Erythroblast (primary cell): ENCODE results near the gene LOXL3.

Experiments used
- DNase-seq, 2 experiments: peaks; one replicate each; lab custom pipeline; 2025; lab: John Stamatoyannopoulos, UW
- GATA1 ChIP-seq: IDR thresholded peaks from 2 replicates; pipeline ENCODE4 v1.6.1; 2011; ENCODE audit warnings: low read depth, mild to moderate bottlenecking, control low read depth, low read length, moderate library complexity
- POLR2A ChIP-seq: IDR thresholded peaks from 2 replicates; pipeline ENCODE4 v1.6.1; 2011; ENCODE audit warnings: mild to moderate bottlenecking, low read length

The LOXL3 gene

DNA sequence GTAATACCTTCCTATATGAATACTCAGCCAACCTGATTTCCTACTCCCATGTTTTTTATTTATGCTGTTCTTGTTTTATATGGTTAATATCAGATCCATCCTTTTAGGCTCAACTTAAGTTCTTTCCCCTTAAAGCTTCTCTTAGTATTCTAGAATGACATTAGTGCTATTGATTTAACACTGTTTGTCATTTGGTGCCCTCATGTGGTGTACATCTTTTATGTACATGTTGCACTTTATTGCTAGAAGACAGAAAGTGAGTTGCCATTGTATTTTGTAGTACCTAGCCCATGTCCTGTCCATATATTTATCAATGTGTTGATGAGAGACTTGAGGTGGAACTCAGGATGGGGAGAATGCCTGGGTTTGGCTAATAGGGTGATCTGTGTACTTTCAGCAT, 21.5 kb downstream of the LOXL3 start:
- TF ChIP-seq POLR2A, result no peak
- TF ChIP-seq GATA1, result no peak
- peak; percentile 70 to 81 for DNase-seq

DNA sequence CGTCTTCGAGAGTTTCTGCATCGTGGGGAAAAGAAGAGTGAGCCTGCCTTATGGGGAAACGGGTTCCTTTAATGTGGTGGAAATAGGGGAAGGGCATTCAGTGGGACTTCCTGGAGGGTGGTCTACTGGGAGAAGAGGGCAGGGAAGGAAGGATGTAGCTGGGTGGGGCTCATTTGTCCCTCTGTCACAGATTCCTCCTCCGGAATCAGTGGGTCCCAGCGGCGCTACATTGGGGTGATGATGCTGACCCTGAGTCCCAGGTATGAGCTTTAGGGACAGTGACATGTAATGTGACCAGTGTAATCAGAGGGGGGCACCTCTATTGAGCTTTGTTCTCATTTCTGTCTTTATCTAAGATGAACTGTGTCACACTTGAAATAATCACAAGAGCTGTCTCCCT, 22.1 kb downstream of the LOXL3 start:
- no peak for TF ChIP-seq POLR2A
- no peak for TF ChIP-seq GATA1

DNA sequence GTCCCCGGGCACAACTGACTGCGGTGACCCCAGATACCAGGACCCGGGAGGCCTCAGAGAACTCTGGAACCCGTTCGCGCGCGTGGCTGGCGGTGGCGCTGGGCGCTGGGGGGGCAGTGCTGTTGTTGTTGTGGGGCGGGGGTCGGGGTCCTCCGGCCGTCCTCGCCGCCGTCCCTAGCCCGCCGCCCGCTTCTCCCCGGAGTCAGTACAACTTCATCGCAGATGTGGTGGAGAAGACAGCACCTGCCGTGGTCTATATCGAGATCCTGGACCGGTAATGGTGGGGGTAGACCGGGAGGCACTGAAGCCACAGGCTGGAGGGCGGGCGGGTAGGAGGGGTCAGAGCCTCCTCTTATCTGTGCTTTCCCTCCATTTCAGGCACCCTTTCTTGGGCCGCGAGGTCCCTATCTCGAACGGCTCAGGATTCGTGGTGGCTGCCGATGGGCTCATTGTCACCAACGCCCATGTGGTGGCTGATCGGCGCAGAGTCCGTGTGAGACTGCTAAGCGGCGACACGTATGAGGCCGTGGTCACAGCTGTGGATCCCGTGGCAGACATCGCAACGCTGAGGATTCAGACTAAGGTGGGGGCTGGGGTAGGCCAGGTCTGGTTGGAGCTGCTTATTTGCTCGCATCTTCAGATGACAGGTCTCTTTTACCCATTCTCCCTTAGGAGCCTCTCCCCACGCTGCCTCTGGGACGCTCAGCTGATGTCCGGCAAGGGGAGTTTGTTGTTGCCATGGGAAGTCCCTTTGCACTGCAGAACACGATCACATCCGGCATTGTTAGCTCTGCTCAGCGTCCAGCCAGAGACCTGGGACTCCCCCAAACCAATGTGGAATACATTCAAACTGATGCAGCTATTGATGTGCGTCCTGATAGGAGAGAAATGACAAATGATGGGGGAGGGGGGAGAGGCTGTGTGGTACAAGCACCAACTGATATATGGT, 23.2 kb downstream of the LOXL3 start:
- peak; percentile 63 for TF ChIP-seq GATA1
- TF ChIP-seq POLR2A, result peak; percentile 89
- peak; percentile 97 to 99 for DNase-seq

More for the DNA sequence above, 22.1 kb downstream of the LOXL3 start:
- DNase-seq, result no peak

DNA sequence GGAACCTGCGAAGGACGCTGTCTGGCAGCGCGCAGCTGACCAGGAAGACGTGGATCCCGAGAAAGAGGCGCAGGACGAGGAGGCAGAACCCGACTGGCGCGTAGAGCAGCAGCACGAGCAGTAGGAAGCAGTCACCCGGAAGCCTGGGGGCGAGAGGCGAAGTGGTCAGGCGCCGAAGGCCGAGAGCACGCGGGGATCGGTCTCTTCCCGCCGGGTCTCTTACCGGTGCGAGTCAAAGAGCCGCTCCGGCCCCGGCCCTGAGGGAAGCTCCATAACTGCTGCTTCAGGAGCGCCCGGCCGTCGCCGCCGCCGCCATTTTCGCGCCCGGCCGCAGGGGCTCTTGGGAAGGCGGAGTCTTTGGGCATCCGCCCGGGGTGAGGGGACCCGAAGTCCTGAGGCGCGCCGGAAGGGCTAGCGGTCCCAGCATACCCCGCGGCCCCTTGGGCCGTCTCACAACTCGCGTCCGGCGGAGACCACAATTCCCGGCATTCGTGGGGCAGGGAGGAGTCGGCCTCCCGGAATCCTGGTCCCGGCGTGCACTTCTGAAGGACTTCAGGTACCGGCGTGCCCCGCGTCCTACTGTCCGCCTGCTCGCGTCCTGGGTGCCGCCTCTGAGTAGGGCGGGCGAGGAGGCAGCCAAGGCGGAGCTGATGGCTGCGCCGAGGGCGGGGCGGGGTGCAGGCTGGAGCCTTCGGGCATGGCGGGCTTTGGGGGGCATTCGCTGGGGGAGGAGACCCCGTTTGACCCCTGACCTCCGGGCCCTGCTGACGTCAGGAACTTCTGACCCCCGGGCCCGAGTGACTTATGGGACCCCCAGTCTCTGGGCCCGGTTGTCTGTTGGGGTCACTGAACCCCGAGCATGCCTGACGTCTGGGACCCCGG, 24.1 kb downstream of the LOXL3 start, which contains the start of the genes AUP1 and HTRA2:
AUP1 (minus strand) TSS at position 350 of the 882 bp plus-strand sequence; CDS start at position 273, 77 bp downstream.
HTRA2 (plus strand) TSS at position 577 of the 882 bp plus-strand sequence; CDS start at position 651, 74 bp downstream.
- TF ChIP-seq POLR2A (peak; percentile 95), GATA1 (no peak)
- peak; percentile 98 to 99 for DNase-seq

DNA sequence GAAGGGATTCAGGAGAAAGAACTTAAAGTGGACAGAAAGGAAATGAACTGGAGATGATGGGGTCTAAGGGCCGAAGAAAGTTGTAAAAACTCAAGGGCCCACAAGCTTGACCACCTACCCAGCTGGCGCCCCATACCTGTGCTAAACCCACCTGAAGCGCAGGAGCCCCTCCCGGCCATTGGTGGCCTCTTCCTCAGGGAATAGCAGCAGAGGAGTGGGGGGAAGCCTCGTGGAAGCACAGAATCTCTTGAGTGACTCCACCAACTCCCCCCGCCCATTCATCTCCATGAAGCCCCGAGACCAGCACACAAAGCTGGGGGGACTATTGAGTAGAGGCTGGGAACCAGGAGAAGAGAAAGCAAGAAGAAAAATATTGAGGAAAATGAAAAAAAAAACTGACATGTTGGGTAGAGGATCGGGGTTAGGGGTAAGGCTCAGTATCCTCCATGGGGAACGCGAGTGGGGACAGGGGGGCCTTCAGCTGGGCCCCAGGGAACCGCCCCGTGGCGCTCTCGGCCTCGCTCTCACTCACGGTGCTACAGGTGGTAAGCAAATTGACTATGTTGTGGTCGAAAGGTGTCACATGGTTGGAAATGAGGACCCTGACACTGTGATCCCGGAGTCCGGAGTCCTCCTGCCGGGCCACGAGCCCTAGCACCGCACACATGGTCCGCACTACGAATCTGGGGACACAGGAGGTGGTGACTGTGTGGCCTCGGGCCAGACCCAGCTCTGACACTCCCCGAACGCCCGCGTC, 25.0 kb downstream of the LOXL3 start:
- DNase-seq, result no peak
- no peak for TF ChIP-seq POLR2A
- no peak for TF ChIP-seq GATA1

DNA sequence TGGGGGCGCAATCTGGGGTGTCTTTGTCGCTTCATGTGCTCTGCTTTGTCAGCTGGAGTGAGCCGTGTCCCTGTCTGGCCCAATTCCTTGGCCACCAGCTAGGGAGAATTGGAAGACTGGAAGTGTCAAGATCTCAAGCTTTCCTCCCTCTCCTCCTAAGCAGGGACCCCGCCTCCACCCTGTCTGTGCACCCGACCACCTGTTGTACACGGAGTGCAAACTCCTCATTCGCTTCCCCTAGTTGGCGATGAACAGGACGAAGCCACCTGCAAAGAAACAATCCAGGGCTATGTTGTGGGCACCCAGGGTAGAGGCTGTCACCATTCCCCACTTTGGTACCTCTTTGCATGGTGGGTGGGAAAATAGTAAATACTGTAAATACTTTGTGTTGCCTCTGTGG, 26.0 kb downstream of the LOXL3 start:
- TF ChIP-seq GATA1 (no peak), POLR2A (no peak)

DNA sequence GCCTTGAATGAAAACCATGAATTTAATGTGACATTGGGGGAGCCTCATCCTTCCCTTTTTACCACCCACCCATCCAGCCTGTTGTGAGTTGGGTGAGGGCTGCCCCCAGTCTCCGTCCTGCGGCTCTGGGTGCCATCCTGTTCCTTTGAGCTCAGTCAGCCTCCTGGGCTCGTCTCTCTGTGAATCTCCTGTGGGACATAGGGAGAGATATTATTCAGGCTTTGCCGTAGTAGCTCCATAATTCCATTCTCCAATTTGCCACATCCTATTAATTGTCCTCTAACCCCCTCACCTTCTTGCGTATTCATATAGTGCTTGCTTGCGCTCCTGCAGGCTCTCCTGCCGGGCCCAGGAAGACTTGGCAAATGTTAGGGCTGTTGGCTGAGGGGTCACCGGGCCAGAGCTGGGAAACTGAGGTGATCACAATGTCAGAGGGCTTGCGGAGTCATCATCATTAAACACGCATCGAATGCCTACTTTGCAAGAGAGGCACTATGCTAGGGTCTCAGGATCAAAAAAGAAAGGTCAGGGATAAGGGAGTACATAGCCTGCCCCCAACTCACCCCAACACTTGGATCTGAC, 27.0 kb downstream of the LOXL3 start:
- TF ChIP-seq GATA1 (no peak), POLR2A (no peak)
- no peak for DNase-seq

More for the DNA sequence above, 26.0 kb downstream of the LOXL3 start:
- no peak for DNase-seq

DNA sequence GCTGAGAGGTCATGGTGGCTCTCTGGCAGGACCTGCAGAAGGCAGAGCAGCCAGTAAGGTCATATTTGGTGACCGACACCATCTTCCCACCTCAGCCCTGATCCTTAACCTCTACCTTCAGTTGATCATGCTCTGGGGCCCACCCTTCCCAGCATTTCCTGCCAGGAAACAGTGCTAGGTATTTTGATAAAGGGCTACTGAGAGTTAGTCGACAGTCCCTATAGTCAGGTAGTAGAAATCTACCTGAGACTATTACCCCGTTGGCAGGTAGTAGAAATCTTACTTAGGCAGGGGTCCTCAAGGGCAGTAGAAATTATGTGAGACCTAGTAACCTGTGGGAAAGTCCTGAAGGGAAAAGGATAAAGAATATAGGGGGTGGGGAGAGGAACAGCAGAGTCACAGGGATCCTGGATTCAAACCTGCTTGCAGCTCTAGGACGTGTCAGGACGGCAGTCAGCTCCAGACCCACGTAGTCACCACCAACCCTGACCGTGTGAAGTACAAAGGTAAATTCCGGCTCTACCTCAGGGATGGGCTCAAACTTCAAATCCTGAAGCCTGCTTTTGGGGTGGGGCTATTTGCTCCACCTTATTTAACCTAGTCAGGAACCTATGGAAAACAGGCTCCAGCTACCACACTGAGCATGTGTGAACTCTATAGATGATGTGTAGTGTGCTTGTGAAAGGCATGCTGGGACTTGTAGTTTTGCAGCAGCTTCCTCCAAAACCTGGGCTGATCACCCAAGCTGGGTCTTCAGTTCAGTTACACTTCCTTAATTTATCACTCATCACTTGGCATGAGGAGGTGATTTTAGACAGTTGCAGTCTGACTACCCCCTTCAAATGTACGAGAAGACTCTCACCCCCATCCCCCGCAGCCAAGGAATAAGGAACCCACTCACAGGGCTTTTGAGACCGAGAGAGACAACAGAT, 27.8 kb downstream of the LOXL3 start, which contains the start of gene DQX1:
DQX1 (minus strand) TSS at position 515 of the 932 bp plus-strand sequence; CDS start at position 13, 502 bp downstream.
- DNase-seq, result peak; percentile 55 to 58
- TF ChIP-seq POLR2A (no peak), GATA1 (no peak)

DNA sequence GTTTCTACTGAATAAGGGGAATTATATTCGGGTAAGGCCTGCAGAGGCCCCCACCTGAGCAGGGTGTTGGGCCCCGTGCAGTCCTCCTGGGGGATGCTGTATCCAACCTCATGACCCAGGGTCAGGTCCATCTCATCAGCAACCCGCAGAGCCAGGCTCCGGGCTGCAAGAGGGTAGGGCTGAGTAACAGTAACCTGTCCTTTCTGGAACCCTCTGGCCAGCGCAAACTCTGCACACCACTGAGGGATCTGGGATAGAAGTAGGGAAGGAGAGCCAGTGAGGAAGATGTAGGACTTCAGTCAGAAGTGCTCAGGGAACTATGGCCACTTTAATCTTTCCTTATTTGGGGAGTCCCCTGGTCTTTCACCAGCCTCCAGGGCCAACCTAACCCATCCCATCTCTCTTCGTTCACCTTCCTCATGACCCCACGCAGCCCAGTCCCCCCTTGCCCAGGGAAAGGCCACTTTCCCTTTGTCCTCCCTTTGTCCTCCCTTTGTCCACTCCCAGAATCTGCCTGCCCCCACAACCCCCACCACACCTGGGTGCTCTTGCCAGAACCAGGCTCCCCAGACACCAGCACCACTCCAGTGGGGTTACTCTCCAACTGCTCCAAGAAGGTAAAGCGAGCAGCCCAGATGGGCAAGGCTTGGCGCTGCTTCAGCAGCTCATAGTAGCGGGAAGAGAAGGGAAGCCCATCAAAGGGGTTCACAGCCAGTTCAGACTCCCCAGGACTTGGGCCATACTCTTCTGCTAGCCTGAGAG, 28.6 kb downstream of the LOXL3 start:
- TF ChIP-seq GATA1 (no peak), POLR2A (no peak)
- DNase-seq, result no peak

DNA sequence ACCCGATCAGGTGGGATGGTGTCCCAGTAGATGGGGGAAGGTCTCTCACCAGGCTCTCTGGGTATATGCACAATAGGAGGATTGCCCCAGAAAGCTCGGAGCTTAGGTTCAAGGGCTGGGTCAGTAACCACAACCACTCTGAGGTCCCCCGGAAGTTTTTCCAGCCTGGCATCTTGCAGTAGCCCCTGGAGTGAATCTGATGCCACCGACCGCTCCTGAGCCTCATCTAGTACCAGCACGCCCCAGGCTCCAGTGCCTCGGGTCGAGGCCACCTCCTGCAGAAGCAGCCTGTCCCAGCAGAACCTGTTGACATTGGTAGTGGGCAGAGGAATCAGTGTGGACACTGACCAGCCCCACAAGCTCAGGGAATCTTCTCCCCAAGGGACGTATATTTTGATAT, 29.7 kb downstream of the LOXL3 start:
- no peak for TF ChIP-seq GATA1
- no peak for TF ChIP-seq POLR2A
- no peak for DNase-seq

DNA sequence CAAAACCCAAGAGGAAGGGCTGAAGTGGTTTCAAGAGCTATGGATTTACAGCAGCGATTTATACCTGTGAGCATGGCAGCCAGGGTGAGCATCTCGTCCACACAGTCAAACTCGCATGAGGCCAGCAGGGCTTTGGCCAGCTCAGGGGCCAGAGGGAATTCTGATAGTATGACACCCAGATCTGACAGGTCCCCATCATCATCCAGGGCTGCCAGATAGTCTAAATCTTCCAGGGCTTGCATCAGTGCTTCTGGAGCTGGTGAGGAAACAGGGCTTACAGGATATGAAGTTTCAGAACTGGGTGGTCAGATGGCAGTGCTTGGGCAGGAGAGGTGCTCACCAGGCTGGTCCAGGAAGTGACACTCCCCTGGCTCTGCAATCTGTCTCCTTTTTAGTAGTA, 31.2 kb downstream of the LOXL3 start:
- TF ChIP-seq GATA1 (no peak), POLR2A (no peak)
- DNase-seq, result no peak
